Measurements from ENCODE around the gene IQCE. TPM values are rescaled to one million over a fixed set of nuclear protein-coding genes. Genes with fewer than 3 reads are reported as not detected.

IQCE gene, protein sequence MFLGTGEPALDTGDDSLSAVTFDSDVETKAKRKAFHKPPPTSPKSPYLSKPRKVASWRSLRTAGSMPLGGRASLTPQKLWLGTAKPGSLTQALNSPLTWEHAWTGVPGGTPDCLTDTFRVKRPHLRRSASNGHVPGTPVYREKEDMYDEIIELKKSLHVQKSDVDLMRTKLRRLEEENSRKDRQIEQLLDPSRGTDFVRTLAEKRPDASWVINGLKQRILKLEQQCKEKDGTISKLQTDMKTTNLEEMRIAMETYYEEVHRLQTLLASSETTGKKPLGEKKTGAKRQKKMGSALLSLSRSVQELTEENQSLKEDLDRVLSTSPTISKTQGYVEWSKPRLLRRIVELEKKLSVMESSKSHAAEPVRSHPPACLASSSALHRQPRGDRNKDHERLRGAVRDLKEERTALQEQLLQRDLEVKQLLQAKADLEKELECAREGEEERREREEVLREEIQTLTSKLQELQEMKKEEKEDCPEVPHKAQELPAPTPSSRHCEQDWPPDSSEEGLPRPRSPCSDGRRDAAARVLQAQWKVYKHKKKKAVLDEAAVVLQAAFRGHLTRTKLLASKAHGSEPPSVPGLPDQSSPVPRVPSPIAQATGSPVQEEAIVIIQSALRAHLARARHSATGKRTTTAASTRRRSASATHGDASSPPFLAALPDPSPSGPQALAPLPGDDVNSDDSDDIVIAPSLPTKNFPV
- total RNA-seq (2022), result 94.8 and 96.4 TPM in 2 replicates
- percentile 85 among the genes with signal in this experiment for Bru-seq, nascent RNA
- percentile 91 among the genes with signal in this experiment for BruChase-seq, experiment 1, labeled RNA remaining after a 6-hour chase
- percentile 94 among the genes with signal in this experiment for BruChase-seq, experiment 2, labeled RNA remaining after a 2-hour chase
- long read RNA-seq, full-length matches to known transcripts, result 6 of 28 reads
- long read RNA-seq, partial matches to known transcripts, result 4 of 28 reads
- long read RNA-seq, other reads (novel, unspliced or antisense), result 18 of 28 reads

DNA sequence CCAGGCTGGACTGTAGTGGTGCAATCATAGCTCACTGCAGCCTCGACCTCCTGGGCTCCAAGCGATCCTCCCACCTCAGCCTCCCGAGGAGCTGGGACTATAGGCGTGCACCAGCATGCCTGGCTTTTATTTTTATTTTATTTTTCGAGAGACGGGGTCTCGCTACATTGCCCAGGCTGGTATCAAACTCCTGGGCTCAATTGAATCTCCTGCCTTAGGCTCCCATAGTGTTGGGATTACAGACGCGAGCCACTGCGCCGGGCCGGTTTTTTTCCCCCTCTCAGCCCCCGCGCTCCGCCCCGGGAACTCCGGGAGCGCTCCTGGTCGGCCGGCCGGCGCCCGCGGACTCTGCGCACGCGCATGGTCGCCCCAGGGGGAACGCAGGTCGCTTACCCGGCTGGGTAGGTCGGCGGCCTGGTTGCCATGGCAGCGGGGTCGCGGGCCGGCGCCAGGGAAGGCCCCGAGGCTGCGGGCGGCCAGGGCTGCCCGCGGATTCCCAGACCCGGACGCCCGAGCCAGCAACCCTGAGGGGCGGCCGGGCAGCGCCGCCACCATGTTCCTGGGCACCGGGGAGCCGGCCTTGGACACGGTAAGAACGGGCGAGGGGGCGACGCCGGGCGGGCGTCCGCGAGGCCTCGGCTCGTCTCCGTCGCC lies at the start of gene IQCE:
IQCE (plus strand) TSS at position 351 of the 654 bp plus-strand sequence; CDS start at position 554, 203 bp downstream.
- intact Hi-C loops (cut with micrococcal nuclease; ENCODE audit: unreplicated experiment), result loop anchor here (5.0 kb wide), 2 partner anchors 36 to 81 kb away; partner anchors contain the start of gene GRIFIN
- Mint-ChIP-seq H3K27ac (ENCODE audit: unreplicated experiment) (peak within 1 kb of the TSS; percentile 90), H3K27me3 (ENCODE audit: unreplicated experiment) (no peaks in the 10 kb centered on the region), H3K4me1 (ENCODE audit: low read depth, unreplicated experiment) (peaks cover 50% of the 10 kb centered on the region), H3K9me3 (ENCODE audit: low read depth, unreplicated experiment) (no peaks in the 10 kb centered on the region), H3K36me3 (ENCODE audit: insufficient read depth, unreplicated experiment) (peaks cover 66% of the 10 kb centered on the region), H3K4me3 (ENCODE audit: low read depth, unreplicated experiment) (peak within 1 kb of the TSS; percentile 91)
- no TSS peak for BruUV-seq (replicated peaks)
- peak; percentile 100 for DNase-seq
- TF ChIP-seq, protein P1, sequence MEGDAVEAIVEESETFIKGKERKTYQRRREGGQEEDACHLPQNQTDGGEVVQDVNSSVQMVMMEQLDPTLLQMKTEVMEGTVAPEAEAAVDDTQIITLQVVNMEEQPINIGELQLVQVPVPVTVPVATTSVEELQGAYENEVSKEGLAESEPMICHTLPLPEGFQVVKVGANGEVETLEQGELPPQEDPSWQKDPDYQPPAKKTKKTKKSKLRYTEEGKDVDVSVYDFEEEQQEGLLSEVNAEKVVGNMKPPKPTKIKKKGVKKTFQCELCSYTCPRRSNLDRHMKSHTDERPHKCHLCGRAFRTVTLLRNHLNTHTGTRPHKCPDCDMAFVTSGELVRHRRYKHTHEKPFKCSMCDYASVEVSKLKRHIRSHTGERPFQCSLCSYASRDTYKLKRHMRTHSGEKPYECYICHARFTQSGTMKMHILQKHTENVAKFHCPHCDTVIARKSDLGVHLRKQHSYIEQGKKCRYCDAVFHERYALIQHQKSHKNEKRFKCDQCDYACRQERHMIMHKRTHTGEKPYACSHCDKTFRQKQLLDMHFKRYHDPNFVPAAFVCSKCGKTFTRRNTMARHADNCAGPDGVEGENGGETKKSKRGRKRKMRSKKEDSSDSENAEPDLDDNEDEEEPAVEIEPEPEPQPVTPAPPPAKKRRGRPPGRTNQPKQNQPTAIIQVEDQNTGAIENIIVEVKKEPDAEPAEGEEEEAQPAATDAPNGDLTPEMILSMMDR (IDR thresholded peaks at IDR 0.05; ENCODE audit: unreplicated experiment), result no peak
- CTCF ChIA-PET, result interaction anchor here (0.6 to 3.7 kb wide), 5 partner anchors 13 to 763 kb away, joined by 3 to 32 read pairs (median 3); no protein-coding TSS in a partner anchor

DNA sequence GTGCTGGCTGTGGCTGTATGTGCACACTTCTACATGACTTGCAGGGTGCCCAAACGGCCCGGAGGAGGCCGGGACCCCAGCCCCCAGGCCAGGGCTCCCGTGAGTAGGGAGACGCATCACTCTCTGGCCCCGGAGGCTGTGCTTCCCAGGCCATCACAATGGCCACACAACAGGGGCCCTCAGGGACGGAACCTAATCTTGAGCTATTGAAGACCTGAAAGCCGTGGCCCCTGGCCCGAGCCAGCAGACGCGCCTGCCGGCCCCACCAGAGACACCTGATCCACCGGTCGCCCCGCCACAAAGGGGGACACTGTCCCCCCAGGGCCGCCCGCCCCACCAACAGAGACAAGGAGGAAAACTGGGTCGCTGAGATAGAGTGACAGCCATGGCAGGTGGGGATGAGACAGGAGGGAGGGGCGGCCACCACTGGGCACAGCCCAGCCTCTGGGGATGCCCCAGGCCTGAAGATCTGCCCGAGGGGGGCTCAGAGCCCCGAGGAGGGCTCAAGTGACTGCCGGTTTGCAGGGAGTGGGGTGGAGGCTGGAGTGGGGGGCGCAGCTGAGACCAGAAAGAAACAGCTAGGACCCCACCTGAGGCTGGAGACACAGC lies 49.4 kb upstream of the IQCE start:
- no peak for DNase-seq
- no peak overlapping the region for H3K27ac Mint-ChIP-seq (ENCODE audit: unreplicated experiment)
- no peaks in the 10 kb centered on the region for H3K9me3 Mint-ChIP-seq (ENCODE audit: low read depth, unreplicated experiment)
- CTCF ChIA-PET, result interaction anchor here (1.2 to 1.3 kb wide), 2 partner anchors 10 to 11 kb away, joined by 4 read pairs; no protein-coding TSS in a partner anchor
- H3K4me3 Mint-ChIP-seq (ENCODE audit: low read depth, unreplicated experiment), result no peak overlapping the region
- BruUV-seq (replicated peaks), result no TSS peak
- peaks cover 37% of the 10 kb centered on the region for H3K4me1 Mint-ChIP-seq (ENCODE audit: low read depth, unreplicated experiment)
- peaks cover 6% of the 10 kb centered on the region for H3K36me3 Mint-ChIP-seq (ENCODE audit: insufficient read depth, unreplicated experiment)
- TF ChIP-seq, protein P1 (IDR thresholded peaks at IDR 0.05; ENCODE audit: unreplicated experiment), result no peak
- H3K27me3 Mint-ChIP-seq (ENCODE audit: unreplicated experiment), result no peaks in the 10 kb centered on the region
- intact Hi-C loops (cut with micrococcal nuclease; ENCODE audit: unreplicated experiment), result no loop called here

DNA sequence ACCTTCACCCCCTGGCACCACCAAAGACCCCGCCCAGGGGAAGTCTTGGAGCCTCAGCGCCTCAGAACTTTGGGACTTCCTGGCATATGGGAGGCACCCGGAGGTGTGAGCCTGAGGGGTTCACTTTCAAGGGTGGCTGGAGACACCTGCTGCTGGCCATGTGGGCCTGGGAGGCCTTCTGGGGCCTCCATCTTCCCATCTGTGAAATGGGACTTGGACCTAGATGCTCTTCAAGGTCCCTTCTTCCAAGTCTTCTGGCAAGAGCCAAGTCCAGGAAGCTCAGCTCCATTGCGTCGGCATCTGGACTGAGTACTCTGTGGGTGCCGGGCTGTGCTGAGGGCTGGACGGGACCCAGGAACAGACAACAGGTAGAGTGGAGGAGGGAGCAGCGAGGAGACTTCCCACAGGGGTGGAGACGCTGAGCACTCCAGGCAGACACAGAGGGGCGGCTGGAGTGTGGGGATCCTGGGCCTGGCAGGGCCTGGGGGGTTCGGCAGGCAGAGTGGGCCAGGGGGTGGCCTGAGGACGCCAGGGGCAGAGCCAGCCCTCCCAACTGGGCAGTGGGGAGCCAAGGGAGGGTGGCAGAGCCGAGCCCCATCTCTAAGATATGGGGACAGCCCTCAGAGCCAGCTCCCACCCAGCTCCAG lies 48.5 kb upstream of the IQCE start:
- intact Hi-C loops (cut with micrococcal nuclease; ENCODE audit: unreplicated experiment), result no loop called here

More for the DNA sequence above, 48.5 kb upstream of the IQCE start:
- CTCF ChIA-PET, result no interaction called here
- Mint-ChIP-seq H3K4me3 (ENCODE audit: low read depth, unreplicated experiment) (no peak overlapping the region), H3K27ac (ENCODE audit: unreplicated experiment) (no peak overlapping the region), H3K4me1 (ENCODE audit: low read depth, unreplicated experiment) (peaks cover 37% of the 10 kb centered on the region), H3K9me3 (ENCODE audit: low read depth, unreplicated experiment) (no peaks in the 10 kb centered on the region), H3K36me3 (ENCODE audit: insufficient read depth, unreplicated experiment) (peaks cover 6% of the 10 kb centered on the region), H3K27me3 (ENCODE audit: unreplicated experiment) (no peaks in the 10 kb centered on the region)
- no peak for DNase-seq
- TF ChIP-seq, protein P1 (IDR thresholded peaks at IDR 0.05; ENCODE audit: unreplicated experiment), result no peak
- BruUV-seq (replicated peaks), result no TSS peak

Data from Calu3 (cell line).